ENCODE results near the gene NFILZ.

The NFILZ gene

GRCh38 chr19:8629996-8630683 lies at the start of gene NFILZ:
NFILZ (plus strand) TSS chr19:8630633; CDS start chr19:8676766, 46,133 bp downstream.
- H3K36me3 ChIP-seq (ENCODE audit: control insufficient read depth in 2 of 2, insufficient read depth in 2 of 2, low read length in 2 of 2) = no peaks in the 10 kb centered on the region
- no peaks in the 10 kb centered on the region for H3K27me3 ChIP-seq (ENCODE audit: control insufficient read depth in 2 of 2, insufficient read depth in 2 of 2, low read length in 2 of 2)
- no peaks in the 10 kb centered on the region for H3K9me3 ChIP-seq (ENCODE audit: control insufficient read depth in 2 of 2, low read length in 2 of 2)
- no peak within 1 kb of the TSS for H3K9ac ChIP-seq (ENCODE audit: low read depth in 1 of 2, low read length in 2 of 2)
- no peak within 1 kb of the TSS for H3K4me3 ChIP-seq (ENCODE audit: low read length in 2 of 2)
- no peaks in the 10 kb centered on the region for H3K4me1 ChIP-seq (ENCODE audit: control insufficient read depth in 2 of 2, insufficient read depth in 2 of 2, low read length in 2 of 2)
- peak within 1 kb of the TSS; percentile 52 to 57 for H3K27ac ChIP-seq (ENCODE audit: low read depth in 2 of 2, low read length in 2 of 2)

DNA sequence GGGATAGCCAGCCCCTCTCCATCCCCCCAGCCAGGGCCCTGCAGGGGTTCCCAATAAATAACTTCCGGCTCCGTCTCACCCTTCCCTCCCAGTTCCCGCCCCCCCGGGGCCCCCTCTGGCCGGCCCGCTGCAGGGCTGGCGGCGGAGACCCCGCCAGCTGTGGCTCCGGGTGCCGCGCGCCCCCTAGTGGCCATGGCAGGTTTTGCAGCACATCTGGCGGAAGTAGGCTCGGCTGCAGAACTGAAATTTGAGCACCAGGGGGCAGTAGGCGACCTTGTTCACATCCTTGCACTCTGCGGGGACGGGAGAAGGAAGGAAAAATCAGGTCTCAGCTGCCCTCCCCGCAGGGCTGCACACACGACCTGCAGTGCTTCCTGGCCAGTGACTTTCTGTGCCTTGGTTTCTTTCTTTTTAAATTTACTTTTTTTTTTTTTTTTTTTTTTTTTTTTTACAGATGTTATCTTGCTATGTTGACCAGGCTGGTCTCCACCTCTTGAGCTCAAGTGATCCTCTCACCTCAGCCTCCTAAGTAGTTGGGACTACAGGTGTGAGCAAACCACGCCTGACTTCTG lies 49.6 kb upstream of the NFILZ start:
- no peaks in the 10 kb centered on the region for H3K27me3 ChIP-seq (ENCODE audit: control insufficient read depth in 2 of 2, insufficient read depth in 2 of 2, low read length in 2 of 2)
- no peak overlapping the region for H3K4me3 ChIP-seq (ENCODE audit: low read length in 2 of 2)
- peaks cover 3 to 12% of the 10 kb centered on the region in 2 donors for H3K4me1 ChIP-seq (ENCODE audit: control insufficient read depth in 2 of 2, insufficient read depth in 2 of 2, low read length in 2 of 2)
- no peaks in the 10 kb centered on the region for H3K36me3 ChIP-seq (ENCODE audit: control insufficient read depth in 2 of 2, insufficient read depth in 2 of 2, low read length in 2 of 2)
- no peaks in the 10 kb centered on the region for H3K9me3 ChIP-seq (ENCODE audit: control insufficient read depth in 2 of 2, low read length in 2 of 2)
- H3K9ac ChIP-seq (ENCODE audit: low read depth in 1 of 2, low read length in 2 of 2) = no peak overlapping the region
- H3K27ac ChIP-seq (ENCODE audit: low read depth in 2 of 2, low read length in 2 of 2) = no peak overlapping the region

GRCh38 chr19:8584965-8585893 lies 45.2 kb upstream of the NFILZ start:
- H3K27ac ChIP-seq (ENCODE audit: low read depth in 2 of 2, low read length in 2 of 2) = no peak overlapping the region
- H3K9me3 ChIP-seq (ENCODE audit: control insufficient read depth in 2 of 2, low read length in 2 of 2) = no peaks in the 10 kb centered on the region
- no peaks in the 10 kb centered on the region for H3K27me3 ChIP-seq (ENCODE audit: control insufficient read depth in 2 of 2, insufficient read depth in 2 of 2, low read length in 2 of 2)
- H3K36me3 ChIP-seq (ENCODE audit: control insufficient read depth in 2 of 2, insufficient read depth in 2 of 2, low read length in 2 of 2) = no peaks in the 10 kb centered on the region
- H3K4me1 ChIP-seq (ENCODE audit: control insufficient read depth in 2 of 2, insufficient read depth in 2 of 2, low read length in 2 of 2) = no peaks in the 10 kb centered on the region
- no peak overlapping the region for H3K4me3 ChIP-seq (ENCODE audit: low read length in 2 of 2)
- H3K9ac ChIP-seq (ENCODE audit: low read depth in 1 of 2, low read length in 2 of 2) = no peak overlapping the region

- H3K36me3 ChIP-seq (ENCODE audit: control insufficient read depth in 2 of 2, insufficient read depth in 2 of 2, low read length in 2 of 2) = no peaks in the 10 kb centered on the region
- H3K9ac ChIP-seq (ENCODE audit: low read depth in 1 of 2, low read length in 2 of 2) = no peak overlapping the region
- H3K4me3 ChIP-seq (ENCODE audit: low read length in 2 of 2) = no peak overlapping the region
- H3K27ac ChIP-seq (ENCODE audit: low read depth in 2 of 2, low read length in 2 of 2) = no peak overlapping the region
- H3K4me1 ChIP-seq (ENCODE audit: control insufficient read depth in 2 of 2, insufficient read depth in 2 of 2, low read length in 2 of 2) = no peaks in the 10 kb centered on the region
- no peaks in the 10 kb centered on the region for H3K27me3 ChIP-seq (ENCODE audit: control insufficient read depth in 2 of 2, insufficient read depth in 2 of 2, low read length in 2 of 2)
- no peaks in the 10 kb centered on the region for H3K9me3 ChIP-seq (ENCODE audit: control insufficient read depth in 2 of 2, low read length in 2 of 2)
These were observed 44.3 kb upstream of the NFILZ start for GRCh38 chr19:8585894-8586750.

DNA sequence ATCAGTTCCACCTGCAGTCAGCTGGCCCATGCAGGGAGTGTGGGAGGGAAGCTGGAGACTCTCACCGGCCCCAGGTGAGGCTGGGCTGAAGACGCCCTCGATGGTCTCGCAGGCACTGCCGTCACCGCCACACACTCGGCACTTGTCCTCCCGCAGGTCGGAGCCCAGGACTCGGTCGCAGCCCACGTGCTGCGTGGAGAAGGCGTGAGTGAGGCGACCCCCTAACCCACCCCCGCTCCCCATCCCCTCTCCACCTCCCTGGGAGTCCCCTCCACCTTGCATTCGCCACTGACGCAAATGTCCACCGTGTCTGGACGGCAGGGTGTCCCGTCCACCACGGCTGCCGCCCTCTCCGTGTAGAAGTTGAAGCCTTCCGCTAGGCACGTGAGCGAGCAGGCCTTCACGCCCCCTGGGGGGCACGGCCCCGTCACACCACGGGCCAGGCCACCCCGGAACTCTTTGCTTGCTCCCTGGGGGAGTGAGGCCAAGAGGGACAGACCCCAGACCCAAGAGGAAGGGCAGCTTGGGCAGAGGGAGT lies 41.2 kb upstream of the NFILZ start:
- peaks cover 4 to 6% of the 10 kb centered on the region in 2 donors for H3K4me1 ChIP-seq (ENCODE audit: control insufficient read depth in 2 of 2, insufficient read depth in 2 of 2, low read length in 2 of 2)
- H3K9ac ChIP-seq (ENCODE audit: low read depth in 1 of 2, low read length in 2 of 2) = no peak overlapping the region
- no peak overlapping the region for H3K27ac ChIP-seq (ENCODE audit: low read depth in 2 of 2, low read length in 2 of 2)
- H3K36me3 ChIP-seq (ENCODE audit: control insufficient read depth in 2 of 2, insufficient read depth in 2 of 2, low read length in 2 of 2) = no peaks in the 10 kb centered on the region
- no peak overlapping the region for H3K4me3 ChIP-seq (ENCODE audit: low read length in 2 of 2)
- no peaks in the 10 kb centered on the region for H3K27me3 ChIP-seq (ENCODE audit: control insufficient read depth in 2 of 2, insufficient read depth in 2 of 2, low read length in 2 of 2)
- H3K9me3 ChIP-seq (ENCODE audit: control insufficient read depth in 2 of 2, low read length in 2 of 2) = peaks cover 4 to 5% of the 10 kb centered on the region in 2 donors

GRCh38 chr19:8592231-8593009 lies 38.0 kb upstream of the NFILZ start:
- H3K27me3 ChIP-seq (ENCODE audit: control insufficient read depth in 2 of 2, insufficient read depth in 2 of 2, low read length in 2 of 2) = no peaks in the 10 kb centered on the region
- H3K9ac ChIP-seq (ENCODE audit: low read depth in 1 of 2, low read length in 2 of 2) = peak overlapping the region in 1 of 2 donors; percentile 0
- peaks cover 4 to 6% of the 10 kb centered on the region in 2 donors for H3K4me1 ChIP-seq (ENCODE audit: control insufficient read depth in 2 of 2, insufficient read depth in 2 of 2, low read length in 2 of 2)
- peak overlapping the region; percentile 20 to 65 for H3K4me3 ChIP-seq (ENCODE audit: low read length in 2 of 2)
- peaks cover 4 to 5% of the 10 kb centered on the region in 2 donors for H3K9me3 ChIP-seq (ENCODE audit: control insufficient read depth in 2 of 2, low read length in 2 of 2)
- H3K27ac ChIP-seq (ENCODE audit: low read depth in 2 of 2, low read length in 2 of 2) = no peak overlapping the region
- peaks cover 0 to 3% of the 10 kb centered on the region in 2 donors for H3K36me3 ChIP-seq (ENCODE audit: control insufficient read depth in 2 of 2, insufficient read depth in 2 of 2, low read length in 2 of 2)

DNA sequence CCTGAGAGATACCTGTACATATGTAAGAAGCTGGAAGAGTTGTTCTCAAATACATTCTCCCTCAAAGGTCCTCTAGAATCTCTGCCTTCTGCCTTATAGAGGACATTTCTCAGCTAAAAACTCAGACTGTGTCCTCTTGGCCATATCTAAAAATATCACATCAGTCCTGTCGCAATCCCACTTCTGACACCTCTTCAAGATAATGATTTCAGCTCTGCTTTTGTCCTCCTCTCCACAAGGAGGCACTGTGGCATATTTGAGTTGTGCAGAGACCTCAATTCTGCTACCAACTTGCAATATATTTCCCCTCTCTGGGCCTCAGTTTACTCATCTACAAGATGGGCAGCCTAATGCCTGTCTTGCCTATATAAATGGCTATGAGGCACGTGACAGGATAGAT lies 36.5 kb upstream of the NFILZ start:
- Histone ChIP-seq H3K27me3 (ENCODE audit: control insufficient read depth in 2 of 2, insufficient read depth in 2 of 2, low read length in 2 of 2) (no peaks in the 10 kb centered on the region), H3K36me3 (ENCODE audit: control insufficient read depth in 2 of 2, insufficient read depth in 2 of 2, low read length in 2 of 2) (peaks cover 0 to 3% of the 10 kb centered on the region in 2 donors), H3K4me3 (ENCODE audit: low read length in 2 of 2) (no peak overlapping the region), H3K27ac (ENCODE audit: low read depth in 2 of 2, low read length in 2 of 2) (no peak overlapping the region), H3K9ac (ENCODE audit: low read depth in 1 of 2, low read length in 2 of 2) (no peak overlapping the region), H3K4me1 (ENCODE audit: control insufficient read depth in 2 of 2, insufficient read depth in 2 of 2, low read length in 2 of 2) (peaks cover 4 to 6% of the 10 kb centered on the region in 2 donors), H3K9me3 (ENCODE audit: control insufficient read depth in 2 of 2, low read length in 2 of 2) (peaks cover 4 to 5% of the 10 kb centered on the region in 2 donors)

DNA sequence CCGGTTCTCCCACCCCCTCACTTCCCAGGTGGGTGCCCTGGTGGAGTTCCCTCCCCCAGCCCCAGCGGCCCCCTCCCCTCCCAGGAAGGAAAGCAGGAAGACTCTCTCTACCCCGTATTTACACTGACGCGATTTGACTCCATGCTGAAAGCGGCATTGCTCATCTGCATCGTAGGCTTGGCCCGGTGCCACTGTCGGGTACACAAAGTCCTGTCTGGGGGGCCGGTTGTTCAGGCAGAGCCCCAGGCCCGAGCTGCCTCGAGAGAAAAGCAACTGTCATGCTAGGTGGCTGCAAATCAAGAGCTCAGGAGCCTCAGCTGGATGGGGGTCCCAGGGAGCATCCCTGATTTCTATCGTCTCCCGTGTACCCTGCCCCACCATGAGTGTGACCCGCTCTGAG lies 34.8 kb upstream of the NFILZ start:
- H3K9me3 ChIP-seq (ENCODE audit: control insufficient read depth in 2 of 2, low read length in 2 of 2) = peaks cover 4 to 5% of the 10 kb centered on the region in 2 donors
- H3K4me3 ChIP-seq (ENCODE audit: low read length in 2 of 2) = no peak overlapping the region
- no peaks in the 10 kb centered on the region for H3K27me3 ChIP-seq (ENCODE audit: control insufficient read depth in 2 of 2, insufficient read depth in 2 of 2, low read length in 2 of 2)
- peaks cover 4 to 6% of the 10 kb centered on the region in 2 donors for H3K4me1 ChIP-seq (ENCODE audit: control insufficient read depth in 2 of 2, insufficient read depth in 2 of 2, low read length in 2 of 2)
- no peak overlapping the region for H3K9ac ChIP-seq (ENCODE audit: low read depth in 1 of 2, low read length in 2 of 2)
- peaks cover 0 to 3% of the 10 kb centered on the region in 2 donors for H3K36me3 ChIP-seq (ENCODE audit: control insufficient read depth in 2 of 2, insufficient read depth in 2 of 2, low read length in 2 of 2)
- H3K27ac ChIP-seq (ENCODE audit: low read depth in 2 of 2, low read length in 2 of 2) = no peak overlapping the region

GRCh38 chr19:8596168-8596567 lies 34.3 kb upstream of the NFILZ start:
- Histone ChIP-seq H3K9me3 (ENCODE audit: control insufficient read depth in 2 of 2, low read length in 2 of 2) (peaks cover 4 to 5% of the 10 kb centered on the region in 2 donors), H3K36me3 (ENCODE audit: control insufficient read depth in 2 of 2, insufficient read depth in 2 of 2, low read length in 2 of 2) (peaks cover 0 to 3% of the 10 kb centered on the region in 2 donors), H3K4me1 (ENCODE audit: control insufficient read depth in 2 of 2, insufficient read depth in 2 of 2, low read length in 2 of 2) (peaks cover 4 to 6% of the 10 kb centered on the region in 2 donors)

More at GRCh38 chr19:8596168-8596567, 34.3 kb upstream of the NFILZ start:
- Histone ChIP-seq H3K27ac (ENCODE audit: low read depth in 2 of 2, low read length in 2 of 2) (no peak overlapping the region), H3K27me3 (ENCODE audit: control insufficient read depth in 2 of 2, insufficient read depth in 2 of 2, low read length in 2 of 2) (no peaks in the 10 kb centered on the region), H3K4me3 (ENCODE audit: low read length in 2 of 2) (no peak overlapping the region), H3K9ac (ENCODE audit: low read depth in 1 of 2, low read length in 2 of 2) (no peak overlapping the region)

All from mucosa of rectum (tissue), 2 donors.